Prostate gland (tissue), 2 donors: Measurements from ENCODE around the gene PRKAG2.

Experiments
- CTCF ChIP-seq, 4 experiments: fragments of 200-600 bp in 2 of 4; fragments of 450-650 bp in 2 of 4; sonication (generic) in 2 of 4; IDR thresholded peaks; 1 replicate in 3 of 4; 2 replicates in 1 of 4; pipeline ENCODE4 v1.5.1; 2016 to 2019; ENCODE audit warnings: antibody characterized with exemption in 4 of 4, mild to moderate bottlenecking in 2 of 4, moderate library complexity in 2 of 4
- POLR2A ChIP-seq: fragments of 450-650 bp; IDR thresholded peaks from one replicate; pipeline ENCODE4 v1.6.1; 2016; ENCODE audit warnings: antibody characterized with exemption, mild to moderate bottlenecking

GRCh38 chr7:151847136-151847535 is 29.8 kb downstream of the PRKAG2 start:
- no peak for TF ChIP-seq CTCF (IDR thresholded peaks at IDR 0.05)
- TF ChIP-seq POLR2A = no peak
